Peyer's patch (tissue), 4 donors: ENCODE measurements around the gene CRMP1. TPM values are rescaled to one million over a fixed set of nuclear protein-coding genes. Genes with fewer than 3 reads are reported as not detected.
"Not testable (repeated sequence)": the region's sequence is repeated elsewhere in the genome, so short reads cannot be mapped to it uniquely, and the experiment has no call there.

Experiments used
- DNase-seq, 3 donors: peaks; one replicate each; pipeline ENCODE4 v3.0.0-alpha.2; 2017 to 2019
- H3K27ac ChIP-seq, 4 donors: fragments of 200-600 bp; sonication (generic); one replicate each; pipeline ENCODE4 v1.5.1; 2016 to 2019
- H3K27me3 ChIP-seq, 2 donors: fragments of 200-600 bp; sonication (generic); one replicate each; pipeline ENCODE4 v1.5.1; 2019
- H3K36me3 ChIP-seq, 3 donors: fragments of 200-600 bp; sonication (generic); one replicate each; pipeline ENCODE4 v1.5.1; 2016 to 2019
- H3K4me1 ChIP-seq, 4 donors: fragments of 200-600 bp; sonication (generic); one replicate each; pipeline ENCODE4 v1.5.1; 2016 to 2019
- H3K4me3 ChIP-seq, 4 donors: fragments of 200-600 bp; sonication (generic); 1 replicate in 3 of 4; 2 replicates in 1 of 4; pipeline ENCODE4 v1.5.1; 2016 to 2019; ENCODE audit warnings: mild to moderate bottlenecking in 1 of 4
- H3K9me3 ChIP-seq, 4 donors: fragments of 200-600 bp; sonication (generic); one replicate each; pipeline ENCODE4 v1.5.1; 2016 to 2019; ENCODE audit warnings: mild to moderate bottlenecking in 1 of 4
- POLR2A ChIP-seq, 2 donors: fragments of 450-650 bp; IDR thresholded peaks; one replicate each; pipeline ENCODE4 v1.5.1; 2017; ENCODE audit warnings: antibody characterized with exemption in 2 of 2, mild to moderate bottlenecking in 2 of 2, moderate library complexity in 2 of 2
- total RNA-seq, 4 donors: library from RNA; depleted of rRNA; stranded (reverse); fragments of >200 nt; gene quantifications; one replicate each; pipeline ENCODE4 v1.1.0, GENCODE V29; 2016
- TF ChIP-seq, protein P1 (sequence below), 6 experiments: fragments of 450-650 bp in 4 of 6; fragments of 200-600 bp in 2 of 6; sonication (generic) in 1 of 6; IDR thresholded peaks; one replicate each; pipeline ENCODE4 v1.5.1; 2017 to 2019; ENCODE audit warnings: antibody characterized with exemption in 6 of 6, mild to moderate bottlenecking in 3 of 6, moderate library complexity in 1 of 6

CRMP1 gene
- total RNA-seq, 4 donors from 2014 or later: 1.5 to 5.8 (median 1.6) TPM; not detected in 1

DNA sequence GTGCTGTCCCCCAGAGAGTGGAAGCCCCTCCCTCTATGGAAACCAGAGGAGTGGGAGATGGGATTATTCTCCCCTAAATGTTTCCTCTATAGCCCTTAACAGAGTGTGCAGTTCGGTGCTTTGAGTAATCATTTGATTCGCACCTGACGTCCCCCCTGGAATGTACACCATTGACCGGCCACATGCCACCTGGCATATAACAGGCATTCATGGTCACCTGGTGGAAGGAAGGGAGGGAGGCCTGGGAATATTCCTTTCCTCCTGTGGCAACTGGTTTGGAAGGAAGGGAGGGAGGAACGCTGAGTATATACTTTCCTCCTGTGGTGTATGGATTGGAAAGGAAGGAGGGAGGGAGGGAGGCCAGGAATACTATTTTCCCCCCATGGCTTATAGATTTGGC, 77.2 kb downstream of the CRMP1 start:
- peak in 2 of 3 donors; percentile 2 to 13 for DNase-seq
- no peaks in the 10 kb centered on the region for H3K27me3 ChIP-seq
- H3K9me3 ChIP-seq: no peaks in the 10 kb centered on the region
- no peaks in the 10 kb centered on the region for H3K4me1 ChIP-seq
- no peak overlapping the region for H3K27ac ChIP-seq
- no peak for TF ChIP-seq POLR2A (IDR thresholded peaks at IDR 0.05)
- TF ChIP-seq, protein P1, sequence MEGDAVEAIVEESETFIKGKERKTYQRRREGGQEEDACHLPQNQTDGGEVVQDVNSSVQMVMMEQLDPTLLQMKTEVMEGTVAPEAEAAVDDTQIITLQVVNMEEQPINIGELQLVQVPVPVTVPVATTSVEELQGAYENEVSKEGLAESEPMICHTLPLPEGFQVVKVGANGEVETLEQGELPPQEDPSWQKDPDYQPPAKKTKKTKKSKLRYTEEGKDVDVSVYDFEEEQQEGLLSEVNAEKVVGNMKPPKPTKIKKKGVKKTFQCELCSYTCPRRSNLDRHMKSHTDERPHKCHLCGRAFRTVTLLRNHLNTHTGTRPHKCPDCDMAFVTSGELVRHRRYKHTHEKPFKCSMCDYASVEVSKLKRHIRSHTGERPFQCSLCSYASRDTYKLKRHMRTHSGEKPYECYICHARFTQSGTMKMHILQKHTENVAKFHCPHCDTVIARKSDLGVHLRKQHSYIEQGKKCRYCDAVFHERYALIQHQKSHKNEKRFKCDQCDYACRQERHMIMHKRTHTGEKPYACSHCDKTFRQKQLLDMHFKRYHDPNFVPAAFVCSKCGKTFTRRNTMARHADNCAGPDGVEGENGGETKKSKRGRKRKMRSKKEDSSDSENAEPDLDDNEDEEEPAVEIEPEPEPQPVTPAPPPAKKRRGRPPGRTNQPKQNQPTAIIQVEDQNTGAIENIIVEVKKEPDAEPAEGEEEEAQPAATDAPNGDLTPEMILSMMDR (IDR thresholded peaks at IDR 0.05): no peak
- no peak overlapping the region for H3K4me3 ChIP-seq
- H3K36me3 ChIP-seq: no peaks in the 10 kb centered on the region

DNA sequence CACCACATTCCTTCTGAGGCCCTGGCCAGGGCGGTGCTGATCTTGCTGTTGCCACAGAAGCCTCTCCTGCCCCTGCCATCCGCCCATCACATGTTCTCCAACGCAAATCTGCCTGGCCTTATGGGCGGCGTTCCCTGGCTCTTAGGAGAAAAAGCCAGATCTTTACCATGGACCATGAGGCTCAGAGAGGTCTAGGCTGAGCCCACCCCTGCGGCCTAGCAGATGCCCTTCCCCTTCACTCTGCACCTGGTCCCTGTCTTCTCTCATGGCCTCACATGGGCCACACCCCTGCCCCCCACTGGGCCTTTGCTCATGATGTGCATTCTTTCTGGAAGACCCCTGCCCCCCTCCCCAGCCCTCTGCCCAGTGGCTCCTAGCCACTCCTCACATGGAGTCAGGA, 78.5 kb downstream of the CRMP1 start:
- H3K4me1 ChIP-seq: no peaks in the 10 kb centered on the region
- no peak overlapping the region for H3K27ac ChIP-seq
- H3K36me3 ChIP-seq: peaks cover 0 to 4% (median 0%) of the 10 kb centered on the region in 3 donors
- H3K27me3 ChIP-seq: no peaks in the 10 kb centered on the region
- no peak overlapping the region for H3K4me3 ChIP-seq
- DNase-seq: peak in 2 of 3 donors; percentile 11 to 40
- no peak for TF ChIP-seq POLR2A (IDR thresholded peaks at IDR 0.05)
- TF ChIP-seq, protein P1 (IDR thresholded peaks at IDR 0.05): no peak
- H3K9me3 ChIP-seq: no peaks in the 10 kb centered on the region

DNA sequence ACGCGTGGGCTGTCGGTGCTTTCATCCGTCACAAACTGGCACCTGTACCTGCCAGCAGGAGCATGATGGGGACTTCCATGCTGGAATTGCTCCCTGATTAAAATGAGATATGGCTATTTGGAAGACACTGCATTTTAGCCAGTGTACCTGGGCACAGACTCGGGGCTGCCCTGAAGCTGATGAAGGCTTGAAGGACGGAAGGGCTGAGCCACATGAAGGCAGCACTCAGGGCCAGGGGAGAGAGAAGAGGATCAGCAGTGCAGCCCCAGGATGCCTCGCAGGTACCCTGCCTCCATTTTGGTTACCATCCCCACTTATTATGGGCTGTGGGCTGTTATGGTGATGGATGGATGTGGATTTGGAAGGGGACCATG, 79.0 kb downstream of the CRMP1 start:
- H3K4me3 ChIP-seq: no peak overlapping the region
- H3K27ac ChIP-seq: no peak overlapping the region
- peak in 2 of 3 donors; percentile 37 to 40 for DNase-seq
- H3K36me3 ChIP-seq: peaks cover 0 to 4% (median 0%) of the 10 kb centered on the region in 3 donors
- no peaks in the 10 kb centered on the region for H3K4me1 ChIP-seq
- H3K9me3 ChIP-seq: no peaks in the 10 kb centered on the region
- no peaks in the 10 kb centered on the region for H3K27me3 ChIP-seq
- TF ChIP-seq, protein P1 (IDR thresholded peaks at IDR 0.05): no peak
- TF ChIP-seq POLR2A (IDR thresholded peaks at IDR 0.05): no peak

DNA sequence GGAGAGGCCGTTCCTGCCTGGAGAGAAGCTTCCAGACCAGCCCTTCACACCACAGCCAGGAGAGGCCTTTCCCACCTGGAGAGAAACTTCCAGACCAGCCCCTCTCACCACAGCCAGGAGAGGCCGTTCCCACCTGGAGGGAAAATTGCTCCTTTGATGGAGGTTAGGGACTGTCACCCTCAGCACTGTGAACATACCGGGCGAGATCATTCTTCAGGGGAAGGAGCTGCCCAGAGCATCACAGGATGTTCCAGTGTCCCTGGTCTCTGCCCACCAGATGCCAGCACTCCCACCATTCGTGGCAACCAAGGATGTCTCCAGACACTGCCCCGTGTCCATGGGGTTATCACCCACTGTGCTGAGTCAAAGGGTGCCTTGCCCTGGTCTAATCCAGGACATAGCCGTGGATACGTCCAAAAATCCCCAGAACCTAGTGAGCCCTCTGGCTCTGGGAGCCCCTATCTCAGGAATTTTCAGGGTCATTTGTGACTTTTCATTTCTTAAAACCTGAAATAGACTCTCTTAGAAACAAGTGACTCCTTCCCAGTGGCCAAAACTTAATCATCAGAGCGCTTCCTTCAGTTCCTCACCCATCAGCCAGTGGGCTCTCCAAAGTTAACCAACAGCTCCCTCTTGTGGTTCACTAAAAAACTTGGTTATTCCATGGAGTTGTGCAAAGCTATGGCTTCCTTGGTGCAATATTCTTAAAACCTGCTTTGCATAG, 80.2 kb downstream of the CRMP1 start:
- H3K4me3 ChIP-seq: no peak overlapping the region
- no peaks in the 10 kb centered on the region for H3K4me1 ChIP-seq
- H3K36me3 ChIP-seq: peaks cover 0 to 4% (median 0%) of the 10 kb centered on the region in 3 donors
- no peak overlapping the region for H3K27ac ChIP-seq
- TF ChIP-seq POLR2A (IDR thresholded peaks at IDR 0.05): no peak
- TF ChIP-seq, protein P1 (IDR thresholded peaks at IDR 0.05): peak in 4 of 6 experiments; percentile 57 to 66 (median 60)
- H3K9me3 ChIP-seq: no peaks in the 10 kb centered on the region
- DNase-seq: peak in 2 of 3 donors; percentile 26 to 33
- H3K27me3 ChIP-seq: no peaks in the 10 kb centered on the region

DNA sequence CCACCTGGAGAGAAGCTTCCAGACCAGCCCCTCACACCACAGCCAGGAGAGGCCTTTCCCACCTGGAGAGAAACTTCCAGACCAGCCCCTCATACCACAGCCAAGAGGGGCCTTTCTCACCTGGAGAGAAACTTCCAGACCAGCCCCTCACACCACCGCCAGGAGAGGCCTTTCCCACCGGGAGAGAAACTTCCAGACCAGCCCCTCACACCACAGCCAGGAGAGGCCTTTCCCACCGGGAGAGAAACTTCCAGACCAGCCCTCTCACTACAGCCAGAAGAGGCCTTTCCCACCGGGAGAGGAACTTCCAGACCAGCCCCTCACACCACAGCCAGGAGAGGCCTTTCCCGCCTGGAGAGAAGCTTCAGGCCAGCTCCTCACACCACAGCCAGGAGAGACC, 80.8 kb downstream of the CRMP1 start:
- H3K27ac ChIP-seq, H3K27me3 ChIP-seq, H3K9me3 ChIP-seq, H3K36me3 ChIP-seq, H3K4me1 ChIP-seq, H3K4me3 ChIP-seq: not testable (repeated sequence)
- DNase-seq: peak in 1 of 3 donors; percentile 11

DNA sequence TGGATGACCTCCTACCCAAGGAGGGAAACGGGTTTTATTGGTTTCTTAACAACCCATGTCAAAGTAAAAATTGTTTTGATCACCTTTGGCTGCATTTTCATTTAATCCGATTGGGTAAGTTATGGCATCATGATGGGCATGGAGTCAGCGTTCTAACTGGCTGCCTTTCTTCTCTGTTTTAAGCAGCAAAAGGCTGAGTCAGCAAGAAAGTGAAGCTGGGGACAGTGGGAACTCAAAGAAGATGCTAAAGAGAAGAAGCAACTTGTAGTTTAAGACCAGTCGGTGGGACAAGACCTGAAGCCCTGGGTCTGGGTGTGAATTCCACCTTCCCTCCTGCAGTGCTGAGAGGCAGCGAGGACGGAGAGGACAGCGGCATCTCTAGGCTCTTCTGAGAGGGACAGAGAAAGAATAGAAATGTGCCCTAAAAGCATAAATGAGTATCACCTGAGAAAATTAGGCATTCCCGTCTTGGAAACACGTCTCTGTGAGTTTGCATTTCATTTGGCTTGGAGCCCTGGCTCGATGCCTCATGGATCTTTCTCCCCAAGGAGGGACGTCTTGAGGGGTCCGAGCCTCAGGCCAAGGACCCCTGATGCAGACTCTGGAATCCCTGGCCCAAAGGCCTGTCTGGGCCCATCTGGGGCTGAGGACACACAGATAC, 82.0 kb downstream of the CRMP1 start:
- H3K27me3 ChIP-seq: no peaks in the 10 kb centered on the region
- no peak overlapping the region for H3K27ac ChIP-seq
- no peak for TF ChIP-seq POLR2A (IDR thresholded peaks at IDR 0.05)
- TF ChIP-seq, protein P1 (IDR thresholded peaks at IDR 0.05): no peak
- no peaks in the 10 kb centered on the region for H3K4me1 ChIP-seq
- no peaks in the 10 kb centered on the region for H3K9me3 ChIP-seq
- peak in 2 of 3 donors; percentile 17 to 19 for DNase-seq
- H3K4me3 ChIP-seq: no peak overlapping the region
- peaks cover 0 to 4% (median 0%) of the 10 kb centered on the region in 3 donors for H3K36me3 ChIP-seq
